GM10266 (cell line): ENCODE measurements around the gene CNTNAP2.

ENCODE experiments used
- DNase-seq: peaks from one replicate; pipeline ENCODE4 v3.0.0; 2012; ENCODE audit errors: extremely low spot score
- TF ChIP-seq, protein P1 (sequence below): IDR thresholded peaks from 2 replicates; pipeline ENCODE4 v1.5.1; 2012; ENCODE audit warnings: mild to moderate bottlenecking, low read depth; ENCODE audit not compliant: control insufficient read depth, insufficient read depth; ENCODE audit errors: missing control alignments

CNTNAP2 gene

DNA sequence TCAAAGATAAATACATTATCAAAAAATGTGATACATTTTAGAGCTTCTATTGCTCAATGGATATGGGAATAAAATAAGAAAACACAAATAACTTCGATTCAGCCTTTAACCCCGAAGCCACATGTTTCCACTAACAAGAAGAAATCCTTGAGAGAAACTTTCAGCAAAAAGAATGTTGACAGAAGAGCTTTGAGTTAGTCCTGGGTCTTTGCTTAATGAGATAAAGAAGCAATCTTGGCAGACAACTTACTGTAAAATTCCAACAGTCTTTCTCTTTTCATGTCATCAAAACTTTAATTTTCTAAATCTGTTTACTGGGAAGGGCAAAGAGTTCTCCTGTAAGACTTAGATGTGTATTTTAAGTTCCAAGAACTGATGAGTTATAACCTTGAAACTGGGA, 810.2 kb downstream of the CNTNAP2 start:
- TF ChIP-seq, protein P1, sequence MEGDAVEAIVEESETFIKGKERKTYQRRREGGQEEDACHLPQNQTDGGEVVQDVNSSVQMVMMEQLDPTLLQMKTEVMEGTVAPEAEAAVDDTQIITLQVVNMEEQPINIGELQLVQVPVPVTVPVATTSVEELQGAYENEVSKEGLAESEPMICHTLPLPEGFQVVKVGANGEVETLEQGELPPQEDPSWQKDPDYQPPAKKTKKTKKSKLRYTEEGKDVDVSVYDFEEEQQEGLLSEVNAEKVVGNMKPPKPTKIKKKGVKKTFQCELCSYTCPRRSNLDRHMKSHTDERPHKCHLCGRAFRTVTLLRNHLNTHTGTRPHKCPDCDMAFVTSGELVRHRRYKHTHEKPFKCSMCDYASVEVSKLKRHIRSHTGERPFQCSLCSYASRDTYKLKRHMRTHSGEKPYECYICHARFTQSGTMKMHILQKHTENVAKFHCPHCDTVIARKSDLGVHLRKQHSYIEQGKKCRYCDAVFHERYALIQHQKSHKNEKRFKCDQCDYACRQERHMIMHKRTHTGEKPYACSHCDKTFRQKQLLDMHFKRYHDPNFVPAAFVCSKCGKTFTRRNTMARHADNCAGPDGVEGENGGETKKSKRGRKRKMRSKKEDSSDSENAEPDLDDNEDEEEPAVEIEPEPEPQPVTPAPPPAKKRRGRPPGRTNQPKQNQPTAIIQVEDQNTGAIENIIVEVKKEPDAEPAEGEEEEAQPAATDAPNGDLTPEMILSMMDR: no peak
- no peak for DNase-seq

DNA sequence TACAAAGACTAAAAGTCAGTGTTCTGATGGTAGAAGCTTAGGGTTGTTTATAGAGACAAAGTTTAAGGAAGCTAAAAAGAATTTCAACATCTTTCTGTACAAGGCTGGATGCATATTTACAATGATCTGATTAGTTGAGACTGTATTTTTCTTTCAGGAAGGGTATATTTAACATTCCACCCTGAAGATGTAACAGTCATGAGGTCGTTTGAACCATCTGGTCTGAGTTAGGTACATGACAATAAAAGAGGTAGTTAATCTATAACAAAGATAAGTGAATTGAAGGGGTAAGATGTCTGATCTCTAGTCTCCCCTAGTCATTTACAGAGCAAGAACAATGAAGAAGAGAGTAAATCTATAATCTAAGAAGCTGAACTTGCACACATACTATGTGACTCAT, 821.2 kb downstream of the CNTNAP2 start:
- TF ChIP-seq, protein P1: no peak
- DNase-seq: no peak

DNA sequence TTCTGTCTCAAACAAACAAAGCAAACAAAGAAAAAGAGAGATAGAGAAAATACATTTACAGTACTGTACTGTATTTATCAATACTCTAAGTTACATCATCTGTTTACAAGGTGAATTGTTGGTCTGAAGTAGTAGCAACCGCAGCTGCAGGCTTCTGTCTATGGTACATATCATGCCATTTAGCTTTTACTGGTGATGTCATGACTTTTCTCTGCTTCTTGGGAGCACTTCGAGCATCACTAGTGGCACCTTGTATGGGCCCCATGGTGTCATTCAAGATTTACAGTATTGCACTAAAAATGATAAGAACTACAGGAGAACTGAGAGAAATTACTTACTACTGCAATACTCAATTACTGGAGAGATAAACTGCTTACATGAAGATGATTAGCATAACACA, 826.9 kb downstream of the CNTNAP2 start:
- DNase-seq: no peak
- TF ChIP-seq, protein P1: no peak

DNA sequence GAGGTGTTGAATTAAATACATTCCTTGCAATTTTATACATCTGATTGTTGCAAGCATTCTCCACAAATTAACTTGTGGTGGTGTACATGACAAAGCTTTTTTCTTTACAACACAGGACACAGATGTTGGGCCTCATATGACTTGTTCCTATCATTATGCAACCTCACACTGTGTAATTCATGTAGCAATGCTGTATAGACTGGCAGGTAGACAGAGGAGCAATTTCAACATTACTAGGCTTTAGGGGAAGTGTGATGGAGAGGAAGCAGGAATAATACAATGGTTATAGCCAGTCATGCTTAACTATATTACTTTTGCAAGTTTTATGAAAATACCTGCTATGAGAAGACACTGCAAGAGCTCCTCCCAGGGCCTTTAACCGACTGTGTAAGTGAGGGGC, 832.1 kb downstream of the CNTNAP2 start:
- DNase-seq: no peak
- TF ChIP-seq, protein P1: no peak

DNA sequence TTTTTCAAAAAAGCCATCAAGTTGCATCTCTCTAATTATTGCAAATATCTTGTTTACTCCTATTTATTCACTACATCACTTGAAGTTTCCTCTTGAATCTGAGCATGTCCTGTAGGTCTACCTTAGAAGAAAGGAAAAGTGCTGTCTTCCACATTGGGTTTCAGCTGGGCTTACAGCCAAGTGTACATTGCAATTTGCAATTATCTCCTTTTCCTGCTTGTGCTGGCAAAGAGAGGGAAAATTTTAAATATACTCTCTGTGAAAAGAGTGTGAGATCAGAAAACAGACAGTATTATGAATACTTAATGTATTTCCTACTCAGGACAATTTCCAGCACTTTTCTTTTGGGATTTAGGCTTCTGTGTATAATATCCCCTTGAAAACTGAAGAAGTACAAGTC, 839.7 kb downstream of the CNTNAP2 start:
- TF ChIP-seq, protein P1: no peak
- DNase-seq: no peak

DNA sequence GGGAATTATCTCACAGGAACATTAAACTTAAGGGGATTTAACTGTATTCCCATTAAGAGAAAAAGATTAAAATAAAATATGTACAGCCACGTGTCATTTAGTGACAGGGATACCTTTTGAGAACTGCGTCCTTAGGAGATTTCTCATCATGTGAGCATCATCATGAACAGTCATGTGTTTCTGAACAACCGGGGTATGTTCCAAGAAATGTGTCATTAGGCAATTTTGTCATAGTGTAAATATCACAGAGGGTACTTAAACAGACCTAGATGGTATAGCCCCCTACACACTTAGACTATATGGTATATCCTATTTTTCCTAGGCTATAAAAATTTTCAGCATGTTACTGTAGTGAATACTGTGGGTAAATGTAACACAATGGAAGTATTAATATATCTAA, 840.3 kb downstream of the CNTNAP2 start:
- TF ChIP-seq, protein P1: no peak
- no peak for DNase-seq

DNA sequence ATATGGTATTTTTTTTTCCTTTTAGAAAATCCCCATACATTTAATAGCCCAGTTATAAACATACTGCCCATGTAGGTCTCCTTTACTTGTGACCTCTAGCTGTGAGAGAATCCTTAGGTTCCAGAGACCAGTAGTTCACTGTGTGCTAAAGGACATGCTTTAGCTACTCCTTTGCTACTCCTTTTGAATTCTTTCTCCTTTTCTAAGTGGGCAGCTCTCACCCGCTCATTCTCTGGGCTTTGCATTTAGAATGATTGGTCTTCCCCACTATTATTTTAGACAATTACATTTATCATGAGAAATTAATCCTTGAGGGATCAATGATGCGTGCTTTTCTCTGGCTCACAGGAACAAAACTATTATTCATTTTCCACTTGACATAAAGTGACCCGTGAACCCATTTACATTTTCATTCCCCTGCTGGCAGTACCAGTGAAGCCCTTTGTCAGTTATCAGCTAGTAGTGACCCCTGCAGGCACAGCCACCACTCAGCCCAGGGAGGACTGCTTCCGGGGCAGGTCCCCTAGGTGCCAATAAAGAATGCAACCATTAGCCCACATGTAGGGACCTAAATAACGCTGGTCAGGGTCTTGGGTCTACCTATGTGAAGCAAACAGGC, 844.3 kb downstream of the CNTNAP2 start:
- DNase-seq: no peak
- TF ChIP-seq, protein P1: no peak
